Stimulated activated CD8-positive, alpha-beta memory T cell treated with anti-CD3 and anti-CD28 coated beads, Interleukin-2, amount 100 ng/mL, for 1 hour (primary cell): ENCODE results near the gene TRA2A.

Source experiments
- DNase-seq, 2 donors: peaks; one replicate each; pipeline ENCODE4 v3.0.0-alpha.2; 2020; ENCODE audit warnings: low read depth in 2 of 2

The TRA2A gene

DNA sequence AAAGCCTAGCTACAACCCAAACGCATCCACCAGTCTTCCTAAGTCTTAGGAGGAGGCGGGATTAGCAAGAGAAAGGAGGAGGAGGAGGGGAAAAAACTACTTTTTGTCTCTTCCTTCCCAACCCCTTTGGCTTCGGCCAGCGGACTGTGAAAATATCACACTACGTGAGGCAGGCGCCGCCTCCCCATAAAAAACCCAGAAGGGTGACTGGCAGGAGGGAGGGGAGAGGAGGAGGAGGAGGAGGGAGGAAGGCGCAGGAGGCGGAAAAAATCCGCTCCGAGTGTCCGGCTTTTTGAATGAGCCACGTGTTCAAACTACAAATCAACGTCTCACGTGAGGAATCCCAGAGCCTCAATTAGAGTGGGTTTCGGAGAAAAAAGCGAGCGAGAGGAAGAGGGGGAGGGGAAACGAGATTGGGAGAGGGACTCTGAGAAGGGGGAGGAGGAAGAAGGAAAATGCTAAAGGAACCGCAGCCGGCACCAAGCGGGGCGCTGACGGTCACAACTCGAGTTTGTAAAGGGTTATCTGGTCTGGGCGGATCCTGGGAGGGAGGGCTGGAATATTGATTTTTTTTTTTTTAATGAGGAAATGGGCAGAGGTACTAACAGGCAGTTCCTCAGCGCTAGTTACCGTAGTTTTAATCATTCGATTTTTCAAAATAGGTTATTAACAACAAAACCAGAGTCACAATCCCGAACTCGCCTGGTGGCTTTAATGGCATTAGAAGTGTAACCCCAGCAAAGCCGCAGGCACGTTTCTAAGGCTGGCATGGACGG, 61.3 kb downstream of the TRA2A start, which contains the start of gene IGF2BP3:
IGF2BP3 (minus strand) TSS at position 162 of the 776 bp plus-strand sequence. CDS start 381 bp downstream, outside the sequence.
- no peak for DNase-seq

- no peak for DNase-seq
These were observed 61.9 kb downstream of the TRA2A start for GRCh38 chr7:23469961-23470250.

GRCh38 chr7:23469150-23469960, 62.4 kb downstream of the TRA2A start:
- no peak for DNase-seq

DNA sequence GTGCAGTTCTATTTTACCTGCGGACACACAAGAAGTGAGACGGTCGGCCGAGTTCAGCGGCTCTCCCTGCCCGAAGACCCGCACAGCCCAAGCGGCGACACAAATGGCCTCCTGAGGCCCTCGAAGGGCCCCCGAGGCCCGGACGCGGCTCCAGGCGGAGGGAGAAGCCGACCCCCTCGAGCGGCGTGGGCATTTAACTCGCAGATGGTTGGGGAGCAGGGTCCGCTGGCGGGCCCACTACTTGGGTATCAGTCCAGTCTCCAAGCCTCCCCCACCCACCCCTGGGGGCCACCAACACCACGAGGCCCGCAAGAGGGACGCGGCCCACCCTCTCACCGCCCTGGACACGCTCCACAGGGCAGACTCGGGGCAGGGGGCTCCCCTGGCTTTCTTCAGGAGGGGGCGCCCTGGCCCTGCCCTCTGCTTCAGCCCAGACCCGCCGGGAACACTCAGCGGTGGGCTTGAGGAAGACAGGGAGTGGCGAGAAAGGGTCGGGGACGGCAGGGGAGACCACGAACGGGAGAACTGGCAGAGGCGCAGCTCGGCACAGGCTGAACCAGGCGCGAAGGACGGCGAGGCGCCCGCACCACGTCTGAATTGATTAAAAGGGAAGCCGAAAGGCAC, 63.1 kb downstream of the TRA2A start:
- DNase-seq: no peak

GRCh38 chr7:23467806-23468525, 63.8 kb downstream of the TRA2A start:
- DNase-seq: no peak

DNA sequence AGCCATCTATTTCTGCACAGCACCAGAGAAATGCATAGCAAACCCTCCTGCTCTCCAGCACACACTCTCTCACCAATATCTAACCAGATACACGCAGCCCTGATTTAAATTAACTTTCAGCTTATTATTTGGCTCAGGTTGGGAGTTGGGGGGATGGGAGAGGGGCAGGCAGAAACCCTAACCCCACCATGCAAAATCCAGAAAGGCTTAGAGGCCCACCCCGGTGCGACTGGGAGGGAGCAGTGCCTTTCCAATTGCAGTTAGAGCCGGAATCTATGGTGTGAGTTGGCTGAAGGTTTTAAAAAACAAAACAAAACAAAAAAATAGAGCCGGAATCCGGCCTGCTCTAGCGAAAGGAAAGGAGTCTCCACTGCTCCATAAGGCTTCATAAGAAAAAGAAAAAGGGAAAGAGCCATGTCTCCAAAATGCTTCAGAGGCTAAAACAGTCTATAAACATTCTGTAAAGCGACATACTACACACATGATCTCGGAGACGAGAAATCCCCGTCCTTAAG, 64.4 kb downstream of the TRA2A start:
- no peak for DNase-seq

GRCh38 chr7:23462846-23463245, 68.9 kb downstream of the TRA2A start:
- no peak for DNase-seq

- no peak for DNase-seq
These were observed 73.7 kb downstream of the TRA2A start for GRCh38 chr7:23458044-23458443.

GRCh38 chr7:23456093-23456492, 75.7 kb downstream of the TRA2A start:
- no peak for DNase-seq

DNA sequence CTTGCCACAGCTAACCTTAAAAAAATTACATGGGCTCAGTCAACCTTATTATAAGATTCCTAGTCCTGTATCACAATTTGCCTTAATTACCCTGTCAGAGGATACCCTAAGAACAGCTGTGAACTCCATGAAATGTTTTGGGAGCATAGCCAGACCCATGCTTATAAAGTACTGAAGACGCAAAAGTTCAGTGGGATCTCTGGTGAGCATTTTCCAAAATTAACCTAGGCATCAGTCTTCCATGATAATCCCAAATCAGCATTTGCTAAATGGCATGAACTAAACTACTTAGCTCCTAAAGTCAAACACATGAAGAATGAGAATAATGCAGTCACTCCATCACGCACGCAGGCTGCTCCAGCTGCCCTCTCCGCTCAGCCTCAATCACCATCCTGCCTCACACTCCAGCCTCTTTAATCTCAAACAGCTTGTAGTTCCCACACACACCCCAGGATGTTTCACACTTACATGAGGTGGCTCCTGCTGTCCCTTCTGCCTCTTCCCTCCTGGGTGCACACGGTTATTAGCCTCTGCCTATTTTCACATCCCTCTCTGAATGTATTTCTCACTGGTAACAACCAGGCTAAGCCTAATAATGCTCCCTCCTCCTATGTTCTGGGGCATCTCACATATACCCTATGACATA, 76.8 kb downstream of the TRA2A start:
- DNase-seq: no peak
